Measurements from ENCODE around the gene RGMA. TPM values are rescaled to one million over a fixed set of nuclear protein-coding genes. Genes with fewer than 3 reads are reported as not detected.

The RGMA gene
- total RNA-seq, 1 experiment from 2014 or later: 41.4 TPM

DNA sequence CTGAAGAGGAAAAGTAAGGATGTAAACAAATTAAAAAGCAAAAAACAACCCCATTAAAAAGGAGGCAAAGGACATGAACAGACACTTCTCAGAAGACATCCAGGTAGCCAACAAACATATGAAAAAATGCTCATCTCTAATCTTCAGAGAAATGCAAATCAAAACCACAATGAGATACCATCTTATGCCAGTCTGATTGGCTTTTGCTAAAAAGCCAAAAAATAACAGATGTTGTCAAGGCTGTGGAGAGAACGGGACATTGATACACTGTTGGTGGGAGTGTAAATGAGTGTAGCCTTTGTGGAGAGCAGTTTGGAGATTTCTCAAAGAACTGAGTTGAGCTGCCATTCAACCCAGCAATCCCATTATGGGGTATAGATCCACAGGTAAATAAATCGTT, 18.6 kb upstream of the RGMA start:
- no peak overlapping the region for H3K9ac ChIP-seq (ENCODE audit: extremely low read depth, insufficient read length, low read length)
- Mint-ChIP-seq H3K4me1 (peaks cover 40 to 54% of the 10 kb centered on the region in 2 experiments), H3K9me3 (peaks cover 0 to 3% of the 10 kb centered on the region in 2 experiments; a peak in 3 of 5 replicates), H3K4me3 (no peak overlapping the region), H3K27me3 (ENCODE audit: low read depth) (peaks cover 69% of the 10 kb centered on the region), H3K36me3 (ENCODE audit: insufficient read depth in 1 of 3, low read depth in 3 of 3) (peaks cover 0 to 5% (median 2%) of the 10 kb centered on the region in 3 experiments; a peak in 1 of 7 replicates), H3K27ac (no peak overlapping the region)
- no peak overlapping the region for H2AFZ ChIP-seq (ENCODE audit: low read length)
- no peaks in the 10 kb centered on the region for H4K20me1 ChIP-seq (ENCODE audit: control insufficient read depth, insufficient read depth, insufficient read length)
- DNase-seq: no peak
- no peak overlapping the region for H3K18ac ChIP-seq (ENCODE audit: insufficient read length, low read depth, low read length)
- no peak overlapping the region for H3K4ac ChIP-seq (ENCODE audit: low read depth, low read length)
- no peak overlapping the region for H3K56ac ChIP-seq (ENCODE audit: insufficient read length, low read depth, low read length)
- H3K9me3 ChIP-seq (ENCODE audit: control insufficient read depth, low read depth, low read length): no peaks in the 10 kb centered on the region
- no peak overlapping the region for H2BK12ac ChIP-seq (ENCODE audit: insufficient read length, low read depth, low read length)
- H3K4me2 ChIP-seq (ENCODE audit: insufficient read depth, insufficient read length, low read length): no peak overlapping the region
- peaks cover 7% of the 10 kb centered on the region for H3K4me1 ChIP-seq (ENCODE audit: insufficient read depth, low read length)
- no peak overlapping the region for H2AK5ac ChIP-seq (ENCODE audit: insufficient read length, low read length)
- no peak overlapping the region for H2BK120ac ChIP-seq (ENCODE audit: low read depth, low read length, poor library complexity, severe bottlenecking)
- H4K91ac ChIP-seq (ENCODE audit: insufficient read length, low read depth, low read length): no peak overlapping the region
- no peak overlapping the region for H4K5ac ChIP-seq (ENCODE audit: insufficient read length, low read depth, low read length)
- H3K23ac ChIP-seq (ENCODE audit: insufficient read length, low read depth, low read length): no peak overlapping the region
- H3K27ac ChIP-seq (ENCODE audit: insufficient read length, low read depth, low read length): no peak overlapping the region
- no peak overlapping the region for H2BK20ac ChIP-seq (ENCODE audit: low read depth, low read length, poor library complexity, severe bottlenecking)
- no peak overlapping the region for H3K14ac ChIP-seq (ENCODE audit: insufficient read depth, low read length)
- no peak overlapping the region for H3T11ph ChIP-seq (ENCODE audit: low read length)
- H3K79me2 ChIP-seq (ENCODE audit: insufficient read depth, low read length): no peaks in the 10 kb centered on the region
- no peaks in the 10 kb centered on the region for H3K79me1 ChIP-seq (ENCODE audit: insufficient read depth, low read depth, low read length, poor library complexity, severe bottlenecking)
- WGBS (ENCODE audit: extremely low coverage, insufficient read length, low lambda C conversion rate): no CpG with 5 or more reads among the region's 2 CpGs
- H3K27me3 ChIP-seq (ENCODE audit: insufficient read depth, low read length): no peaks in the 10 kb centered on the region
- no peaks in the 10 kb centered on the region for H3K23me2 ChIP-seq (ENCODE audit: insufficient read length, low read depth, low read length, poor library complexity, severe bottlenecking)
- TF ChIP-seq, protein P1, sequence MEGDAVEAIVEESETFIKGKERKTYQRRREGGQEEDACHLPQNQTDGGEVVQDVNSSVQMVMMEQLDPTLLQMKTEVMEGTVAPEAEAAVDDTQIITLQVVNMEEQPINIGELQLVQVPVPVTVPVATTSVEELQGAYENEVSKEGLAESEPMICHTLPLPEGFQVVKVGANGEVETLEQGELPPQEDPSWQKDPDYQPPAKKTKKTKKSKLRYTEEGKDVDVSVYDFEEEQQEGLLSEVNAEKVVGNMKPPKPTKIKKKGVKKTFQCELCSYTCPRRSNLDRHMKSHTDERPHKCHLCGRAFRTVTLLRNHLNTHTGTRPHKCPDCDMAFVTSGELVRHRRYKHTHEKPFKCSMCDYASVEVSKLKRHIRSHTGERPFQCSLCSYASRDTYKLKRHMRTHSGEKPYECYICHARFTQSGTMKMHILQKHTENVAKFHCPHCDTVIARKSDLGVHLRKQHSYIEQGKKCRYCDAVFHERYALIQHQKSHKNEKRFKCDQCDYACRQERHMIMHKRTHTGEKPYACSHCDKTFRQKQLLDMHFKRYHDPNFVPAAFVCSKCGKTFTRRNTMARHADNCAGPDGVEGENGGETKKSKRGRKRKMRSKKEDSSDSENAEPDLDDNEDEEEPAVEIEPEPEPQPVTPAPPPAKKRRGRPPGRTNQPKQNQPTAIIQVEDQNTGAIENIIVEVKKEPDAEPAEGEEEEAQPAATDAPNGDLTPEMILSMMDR (conservative IDR thresholded peaks at IDR 0.05): no peak
- H4K8ac ChIP-seq (replicated peaks; ENCODE audit: insufficient read length, low read depth, low read length): no peak overlapping the region
- no peak overlapping the region for H2BK15ac ChIP-seq (ENCODE audit: low read depth, low read length)
- H2BK5ac ChIP-seq (ENCODE audit: insufficient read length, low read length): no peak overlapping the region

All from H9 (cell line).